SU-DHL-6 (cell line): ENCODE measurements around the gene KCNIP4.

Experiments used
- H2AFZ ChIP-seq: fragments of 200-600 bp; sonication (generic); 2 replicates; pipeline ENCODE4 v1.6.1; 2014; ENCODE audit warnings: low read depth, mild to moderate bottlenecking, moderate library complexity, mixed read lengths, antibody characterized with exemption, low read length; ENCODE audit not compliant: severe bottlenecking
- H3F3A ChIP-seq: fragments of 200-600 bp; shearing (Covaris generic); 2 replicates; pipeline ENCODE4 v1.6.0; 2016; ENCODE audit warnings: antibody characterized with exemption, mild to moderate bottlenecking; ENCODE audit not compliant: insufficient read depth
- H3K27ac ChIP-seq: fragments of 200-600 bp; sonication (generic); 2 replicates; pipeline ENCODE4 v1.5.1; 2016; ENCODE audit warnings: low read depth, mild to moderate bottlenecking, low read length, moderate library complexity, mixed read lengths
- H3K27me3 ChIP-seq: fragments of 200-600 bp; sonication (generic), shearing (Covaris generic); 2 replicates; pipeline ENCODE4 v1.6.0; 2014; ENCODE audit warnings: mild to moderate bottlenecking, low read length
- H3K36me3 ChIP-seq: fragments of 200-600 bp; sonication (generic); 2 replicates; pipeline ENCODE4 v1.6.1; 2014; ENCODE audit warnings: mild to moderate bottlenecking, low read length, mixed read lengths
- H3K4me2 ChIP-seq: fragments of 300-600, 200-600 bp; shearing (Covaris generic), sonication (generic); 2 replicates; pipeline ENCODE4 v1.6.0; 2014; ENCODE audit warnings: low read length, low read depth, mild to moderate bottlenecking; ENCODE audit not compliant: poor library complexity, severe bottlenecking
- H3K4me3 ChIP-seq: fragments of 200-600 bp; sonication (generic); 2 replicates; pipeline ENCODE4 v1.5.1; 2014; ENCODE audit warnings: antibody characterized with exemption, low read length, mild to moderate bottlenecking, mixed read lengths; ENCODE audit not compliant: insufficient read depth, poor library complexity, severe bottlenecking
- H3K79me2 ChIP-seq: fragments of 200-600 bp; sonication (generic); 2 replicates; pipeline ENCODE4 v1.6.1; 2014; ENCODE audit warnings: mild to moderate bottlenecking, low read length, moderate library complexity; ENCODE audit not compliant: insufficient read depth
- H3K9ac ChIP-seq: fragments of 200-600 bp; sonication (generic); 2 replicates; pipeline ENCODE4 v1.7.0; 2014; ENCODE audit warnings: mild to moderate bottlenecking, low read length
- H3K9me2 ChIP-seq: fragments of 200-600 bp; sonication (generic); replicated peaks from 2 replicates; pipeline ENCODE4 v1.6.1; 2014; ENCODE audit warnings: low read length; ENCODE audit not compliant: insufficient read depth
- H3K9me3 ChIP-seq: fragments of 200-600 bp; sonication (generic); 2 replicates; pipeline ENCODE4 v1.6.1; 2014; ENCODE audit warnings: low read length, mixed read lengths; ENCODE audit not compliant: insufficient read depth
- H4K20me1 ChIP-seq: fragments of 200-600 bp; sonication (generic); 2 replicates; pipeline ENCODE4 v1.6.1; 2014; ENCODE audit warnings: low read depth, mild to moderate bottlenecking, antibody characterized with exemption, low read length, moderate library complexity, mixed read lengths
- EZH2phosphoT487 ChIP-seq: fragments of 200-600 bp; sonication (generic), shearing (Covaris generic); conservative IDR thresholded peaks from 2 replicates; pipeline ENCODE4 v1.6.1; 2018; ENCODE audit warnings: mild to moderate bottlenecking, antibody characterized with exemption, low read length, moderate library complexity, mixed read lengths
- TF ChIP-seq, protein P1 (sequence below): fragments of 200-600 bp; sonication (generic); IDR thresholded peaks from one replicate; pipeline ENCODE4 v1.5.1; 2017; ENCODE audit warnings: antibody characterized with exemption, mild to moderate bottlenecking, low read length, moderate library complexity; ENCODE audit not compliant: insufficient read depth, poor library complexity, severe bottlenecking

The KCNIP4 gene

DNA sequence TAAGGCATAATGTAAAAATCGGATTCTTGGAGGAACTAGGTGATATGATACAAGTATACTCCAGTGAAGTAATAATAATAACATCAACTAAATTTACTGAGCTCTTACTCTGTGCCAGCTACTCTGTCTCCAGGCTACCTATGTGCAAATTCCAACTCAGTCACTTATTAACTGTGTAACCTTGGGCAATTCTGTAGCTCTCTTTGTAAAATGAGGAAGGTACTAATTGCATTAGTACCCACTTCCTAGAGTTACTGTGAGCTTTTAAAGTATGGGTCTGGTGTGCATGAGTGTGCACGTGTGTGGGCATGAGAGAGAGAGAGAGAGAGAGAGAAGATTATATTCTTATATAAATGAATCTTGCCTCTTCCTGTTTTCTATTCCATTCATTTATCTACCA lies 169.9 kb downstream of the KCNIP4 start:
- H4K20me1 ChIP-seq = no peaks in the 10 kb centered on the region
- H3F3A ChIP-seq = no peaks in the 10 kb centered on the region
- H3K27ac ChIP-seq = no peak overlapping the region
- H3K4me2 ChIP-seq = no peak overlapping the region
- no peak overlapping the region for H2AFZ ChIP-seq
- no peaks in the 10 kb centered on the region for H3K36me3 ChIP-seq
- H3K9me3 ChIP-seq = no peaks in the 10 kb centered on the region
- no peaks in the 10 kb centered on the region for H3K79me2 ChIP-seq
- TF ChIP-seq, protein P1, sequence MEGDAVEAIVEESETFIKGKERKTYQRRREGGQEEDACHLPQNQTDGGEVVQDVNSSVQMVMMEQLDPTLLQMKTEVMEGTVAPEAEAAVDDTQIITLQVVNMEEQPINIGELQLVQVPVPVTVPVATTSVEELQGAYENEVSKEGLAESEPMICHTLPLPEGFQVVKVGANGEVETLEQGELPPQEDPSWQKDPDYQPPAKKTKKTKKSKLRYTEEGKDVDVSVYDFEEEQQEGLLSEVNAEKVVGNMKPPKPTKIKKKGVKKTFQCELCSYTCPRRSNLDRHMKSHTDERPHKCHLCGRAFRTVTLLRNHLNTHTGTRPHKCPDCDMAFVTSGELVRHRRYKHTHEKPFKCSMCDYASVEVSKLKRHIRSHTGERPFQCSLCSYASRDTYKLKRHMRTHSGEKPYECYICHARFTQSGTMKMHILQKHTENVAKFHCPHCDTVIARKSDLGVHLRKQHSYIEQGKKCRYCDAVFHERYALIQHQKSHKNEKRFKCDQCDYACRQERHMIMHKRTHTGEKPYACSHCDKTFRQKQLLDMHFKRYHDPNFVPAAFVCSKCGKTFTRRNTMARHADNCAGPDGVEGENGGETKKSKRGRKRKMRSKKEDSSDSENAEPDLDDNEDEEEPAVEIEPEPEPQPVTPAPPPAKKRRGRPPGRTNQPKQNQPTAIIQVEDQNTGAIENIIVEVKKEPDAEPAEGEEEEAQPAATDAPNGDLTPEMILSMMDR = no peak
- H3K4me3 ChIP-seq = no peak overlapping the region
- no peaks in the 10 kb centered on the region for H3K9me2 ChIP-seq
- no peaks in the 10 kb centered on the region for H3K27me3 ChIP-seq
- H3K9ac ChIP-seq = no peak overlapping the region

DNA sequence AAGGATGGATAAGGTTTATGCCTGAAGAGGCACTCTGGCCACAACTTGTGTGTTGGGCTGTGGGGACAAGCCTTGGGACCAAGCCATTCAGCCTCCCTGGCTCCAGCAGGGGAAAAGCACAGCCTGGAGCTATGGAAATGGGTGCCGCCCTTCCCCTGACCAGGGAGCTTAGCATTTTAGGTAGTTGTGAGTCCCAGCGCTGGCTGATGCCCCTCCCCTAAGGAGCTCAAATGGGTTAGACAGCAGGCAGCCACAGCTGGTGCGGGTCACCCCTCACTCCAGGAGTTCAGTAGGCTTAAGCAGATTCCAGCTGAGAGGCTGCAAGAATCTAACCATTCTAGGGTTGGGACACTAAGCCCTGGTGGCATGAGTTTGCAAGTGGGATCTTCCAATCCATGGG lies 172.9 kb downstream of the KCNIP4 start:
- no peak overlapping the region for H3K27ac ChIP-seq
- no peak overlapping the region for H3K4me2 ChIP-seq
- no peaks in the 10 kb centered on the region for H3F3A ChIP-seq
- no peaks in the 10 kb centered on the region for H3K79me2 ChIP-seq
- no peak overlapping the region for H3K9ac ChIP-seq
- no peaks in the 10 kb centered on the region for H3K27me3 ChIP-seq
- H4K20me1 ChIP-seq = no peaks in the 10 kb centered on the region
- H3K9me2 ChIP-seq = no peaks in the 10 kb centered on the region
- no peaks in the 10 kb centered on the region for H3K9me3 ChIP-seq
- no peak overlapping the region for H3K4me3 ChIP-seq
- no peak overlapping the region for H2AFZ ChIP-seq
- TF ChIP-seq EZH2phosphoT487 = no peak
- TF ChIP-seq, protein P1 = no peak
- no peaks in the 10 kb centered on the region for H3K36me3 ChIP-seq

DNA sequence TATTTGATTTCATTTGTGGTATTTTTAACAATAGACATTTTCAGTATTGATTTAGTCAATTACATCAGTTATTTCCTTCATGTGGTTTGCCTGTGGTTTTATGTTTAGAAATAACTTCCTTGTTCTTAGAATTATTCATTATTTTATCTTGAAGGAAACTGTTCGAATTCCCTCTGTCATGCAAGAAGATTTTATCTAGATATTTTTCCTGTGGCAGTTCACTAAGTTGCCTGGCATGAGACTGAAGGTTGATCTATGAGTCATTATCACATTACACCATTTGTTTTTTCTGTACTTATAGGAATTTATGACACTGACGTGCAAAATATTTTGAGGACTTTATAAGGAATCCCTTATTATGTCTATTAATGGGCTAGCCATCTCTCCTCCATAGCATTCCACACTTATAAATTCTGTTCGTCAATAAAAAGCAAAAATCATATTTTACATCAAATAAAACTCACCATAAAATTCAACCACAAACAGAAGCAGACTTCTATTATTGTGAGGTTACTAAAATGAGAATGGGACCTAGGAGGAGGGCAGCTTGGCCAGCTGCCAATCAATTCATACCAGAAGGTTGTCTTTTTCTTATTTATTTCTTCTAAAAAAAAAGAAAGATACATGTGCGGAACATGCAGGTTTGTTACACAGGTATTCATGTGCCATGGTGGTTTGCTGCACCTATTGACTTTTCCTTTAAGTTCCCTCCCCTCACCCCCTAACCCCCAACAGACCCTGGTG lies 179.0 kb downstream of the KCNIP4 start:
- no peaks in the 10 kb centered on the region for H3K9me3 ChIP-seq
- no peak overlapping the region for H3K9ac ChIP-seq
- H3F3A ChIP-seq = no peaks in the 10 kb centered on the region
- H3K27ac ChIP-seq = no peak overlapping the region
- no peaks in the 10 kb centered on the region for H3K79me2 ChIP-seq
- no peaks in the 10 kb centered on the region for H3K36me3 ChIP-seq
- H3K4me3 ChIP-seq = no peak overlapping the region
- no peaks in the 10 kb centered on the region for H4K20me1 ChIP-seq
- no peak for TF ChIP-seq EZH2phosphoT487
- TF ChIP-seq, protein P1 = no peak
- no peaks in the 10 kb centered on the region for H3K27me3 ChIP-seq
- no peak overlapping the region for H3K4me2 ChIP-seq
- no peaks in the 10 kb centered on the region for H3K9me2 ChIP-seq
- H2AFZ ChIP-seq = no peak overlapping the region
